Raji (cell line): ENCODE measurements around the gene NHS.

Source experiments
- POLR2A ChIP-seq: IDR thresholded peaks from 2 replicates; pipeline ENCODE4 v1.6.1; 2011; ENCODE audit warnings: low read depth, low read length, control low read depth; ENCODE audit not compliant: insufficient read depth

Gene NHS

GRCh38 chrX:17417372-17417771, 42.4 kb downstream of the NHS start:
- TF ChIP-seq POLR2A = no peak

GRCh38 chrX:17425136-17425535, 50.1 kb downstream of the NHS start:
- TF ChIP-seq POLR2A = no peak

- TF ChIP-seq POLR2A = no peak
Observed at GRCh38 chrX:17425551-17425950, 50.6 kb downstream of the NHS start.

GRCh38 chrX:17431171-17431570, 56.2 kb downstream of the NHS start:
- TF ChIP-seq POLR2A = no peak

GRCh38 chrX:17432158-17432557, 57.2 kb downstream of the NHS start:
- no peak for TF ChIP-seq POLR2A

GRCh38 chrX:17433965-17434364, 59.0 kb downstream of the NHS start:
- no peak for TF ChIP-seq POLR2A

- TF ChIP-seq POLR2A = no peak
Observed at GRCh38 chrX:17435476-17435875, 60.5 kb downstream of the NHS start.

- TF ChIP-seq POLR2A = no peak
Observed at GRCh38 chrX:17438221-17438620, 63.2 kb downstream of the NHS start.

GRCh38 chrX:17440258-17440657, 65.3 kb downstream of the NHS start:
- TF ChIP-seq POLR2A = no peak

- TF ChIP-seq POLR2A = no peak
Observed at GRCh38 chrX:17440836-17441235, 65.8 kb downstream of the NHS start.

GRCh38 chrX:17441965-17442364, 67.0 kb downstream of the NHS start:
- no peak for TF ChIP-seq POLR2A

GRCh38 chrX:17442898-17443297, 67.9 kb downstream of the NHS start:
- no peak for TF ChIP-seq POLR2A

- TF ChIP-seq POLR2A = no peak
Observed at GRCh38 chrX:17443556-17443955, 68.6 kb downstream of the NHS start.

GRCh38 chrX:17448188-17448587, 73.2 kb downstream of the NHS start:
- TF ChIP-seq POLR2A = no peak

- no peak for TF ChIP-seq POLR2A
Observed at GRCh38 chrX:17449866-17450265, 74.9 kb downstream of the NHS start.

GRCh38 chrX:17453788-17454187, 78.8 kb downstream of the NHS start:
- no peak for TF ChIP-seq POLR2A

GRCh38 chrX:17456526-17456925, 81.5 kb downstream of the NHS start:
- no peak for TF ChIP-seq POLR2A
